Left cardiac atrium (tissue), 4 donors: ENCODE data around the gene PLXNA2. TPM values are rescaled to one million over a fixed set of nuclear protein-coding genes. Genes with fewer than 3 reads are reported as not detected.
A peak's percentile ranks its signal among the peaks of the same experiment; 100 is the strongest.

Source experiments
- ATAC-seq, 2 donors: fragments of 200-7000 bp; cut with Tn5 transposase; one replicate each; pipeline ENCODE4 v1.9.1; 2020; ENCODE audit warnings: mild to moderate bottlenecking in 2 of 2, moderate library complexity in 2 of 2
- DNase-seq: peaks from one replicate; pipeline ENCODE4 v3.0.0-alpha.2; 2020
- intact Hi-C, 2 donors: fragments of 100-400 bp; cut with DNase I; formaldehyde crosslinking; loops; one replicate each; pipeline versions ENCODE4 v1.14.1 to v1.15.1; 2022 to 2023
- total RNA-seq, 2 donors: library from RNA; stranded (reverse); fragmentation: NEBNext Ultra II Directional; extraction: Animal tissue kit (Norgen Biotek cat#: 25700); gene quantifications; one replicate each; pipeline ENCODE4 v1.2.1, GENCODE V29; 2021
- donor health status: DM: no; HTN: yes; CAD: no.
- donor health status: DM: no; HTN: yes; CAD: no; lungs with severe emphysema.
- donor health status: DM: yes; HTN: yes; CAD: no.
- donor health status: Dilated cardiomyopathy.

PLXNA2 gene
- total RNA-seq, 2 donors from 2014 or later, result 13.3 to 43.4 TPM

DNA sequence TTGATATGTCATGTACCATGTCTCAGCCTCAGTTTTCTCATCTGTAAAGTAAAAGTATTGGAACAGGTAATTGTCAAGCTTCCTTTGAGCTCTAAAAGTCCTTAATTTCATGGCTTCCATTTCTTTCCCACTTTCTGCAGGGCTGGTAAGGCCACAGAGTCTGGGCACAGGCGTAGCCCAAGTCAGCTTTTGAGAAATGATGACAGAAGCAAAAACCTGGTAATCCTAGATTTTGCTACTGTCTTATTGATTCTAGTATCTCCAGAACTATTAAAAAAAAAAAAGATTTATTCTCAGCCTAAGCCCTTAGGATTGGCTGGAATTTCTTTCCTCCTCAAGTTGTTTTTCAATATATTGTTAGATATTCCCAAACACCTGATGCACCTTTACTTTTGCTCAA lies 31.3 kb downstream of the PLXNA2 start:
- no peak for ATAC-seq
- DNase-seq, result no peak
- intact Hi-C loops, result no loop called here

DNA sequence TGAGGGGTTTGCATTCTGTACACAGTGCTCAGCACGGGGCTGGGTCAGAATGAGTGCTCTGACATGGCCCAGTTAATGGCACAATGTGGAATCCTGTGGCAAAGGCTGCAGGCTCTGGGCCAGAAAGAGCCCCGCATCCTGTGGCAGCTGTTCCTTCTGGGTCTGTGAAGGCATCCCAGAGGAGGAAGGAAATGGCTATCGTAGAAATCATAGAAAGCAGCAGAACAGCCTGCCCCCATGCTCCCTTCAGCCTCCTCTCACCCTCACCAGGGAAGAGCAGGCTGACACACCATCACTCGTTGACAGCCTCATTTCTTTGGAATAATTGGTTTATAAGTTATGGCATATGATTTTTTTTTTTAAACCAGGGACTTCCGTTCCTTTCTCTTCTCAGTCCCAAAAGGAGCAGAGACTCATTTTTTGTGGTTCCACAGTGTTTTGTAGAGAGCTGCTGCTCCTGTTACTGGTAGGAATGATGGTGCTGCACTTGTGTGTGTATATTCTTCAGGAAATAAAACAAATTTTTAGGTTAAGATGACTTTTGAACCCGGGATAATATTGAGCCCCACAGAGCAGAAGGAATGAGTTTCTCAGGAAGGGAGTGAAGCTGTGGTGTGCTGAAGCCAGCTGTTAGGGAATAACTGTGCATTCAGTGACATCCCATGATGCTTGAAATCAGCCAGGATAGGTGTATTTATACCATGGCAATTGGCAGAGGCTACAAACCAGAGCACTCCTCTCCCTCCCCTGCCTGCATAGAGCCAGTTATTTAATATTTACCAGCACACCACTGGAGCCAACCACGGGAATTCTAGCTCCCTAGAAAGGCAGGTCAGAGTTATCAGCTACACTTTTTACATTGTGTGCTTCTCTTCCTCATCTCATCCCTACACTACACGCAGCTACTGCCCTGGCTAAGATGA lies 32.0 kb downstream of the PLXNA2 start:
- DNase-seq (no peak), ATAC-seq (no peak)
- intact Hi-C loops, result no loop called here

DNA sequence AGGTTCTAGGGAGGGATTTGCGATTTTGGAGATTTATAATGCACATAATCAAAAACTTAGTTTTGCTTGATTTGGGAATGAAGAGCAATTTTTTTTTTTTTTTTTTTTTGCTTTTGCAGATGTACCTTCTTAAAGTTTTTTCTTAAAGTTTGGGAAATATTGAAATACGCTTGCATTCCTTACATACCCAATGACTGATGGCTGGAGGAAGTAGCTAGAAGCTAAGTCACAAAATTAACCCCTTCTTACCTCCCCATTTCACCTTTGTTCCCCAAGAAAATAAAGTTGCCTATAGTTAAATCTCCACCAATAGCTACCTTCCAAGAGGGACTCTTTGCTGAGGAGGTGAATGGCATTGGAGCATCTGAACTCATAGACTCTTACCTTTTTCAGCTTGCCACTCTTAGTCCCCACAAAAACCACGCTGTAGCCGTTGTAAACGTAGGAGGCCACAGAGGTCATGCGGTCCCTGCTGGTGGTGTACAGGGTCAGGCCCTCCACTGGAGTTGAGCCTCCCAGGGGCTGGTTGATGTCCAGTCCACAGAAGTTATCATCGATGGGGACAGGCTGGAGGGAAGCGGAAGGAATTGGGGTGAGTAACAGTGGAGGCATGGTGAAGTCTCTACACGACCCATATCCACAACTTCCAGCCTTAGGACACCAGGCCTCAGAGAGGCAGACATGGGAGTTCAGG lies 34.1 kb downstream of the PLXNA2 start:
- no peak for ATAC-seq
- no peak for DNase-seq
- intact Hi-C loops, result no loop called here

DNA sequence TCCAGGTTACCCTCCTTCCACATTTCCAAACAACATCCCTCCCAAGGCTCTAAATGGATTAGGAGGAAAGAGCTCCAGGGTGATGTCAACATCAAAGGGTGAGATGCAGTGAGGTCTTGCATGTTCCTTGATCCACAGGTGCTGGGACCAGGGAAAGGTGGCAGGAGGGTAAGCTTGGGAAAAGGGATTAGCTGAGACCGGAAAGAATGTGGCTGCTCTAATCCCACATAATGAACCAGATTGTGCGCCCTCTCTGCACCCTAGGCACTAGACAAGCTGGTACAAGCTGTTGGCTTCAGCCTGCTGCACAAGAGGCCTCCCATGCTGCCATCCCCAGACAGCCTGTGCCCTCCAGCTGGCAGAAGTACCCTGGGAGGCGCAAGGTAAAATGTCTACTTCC lies 34.9 kb downstream of the PLXNA2 start:
- ATAC-seq (no peak), DNase-seq (no peak)
- intact Hi-C loops, result no loop called here

DNA sequence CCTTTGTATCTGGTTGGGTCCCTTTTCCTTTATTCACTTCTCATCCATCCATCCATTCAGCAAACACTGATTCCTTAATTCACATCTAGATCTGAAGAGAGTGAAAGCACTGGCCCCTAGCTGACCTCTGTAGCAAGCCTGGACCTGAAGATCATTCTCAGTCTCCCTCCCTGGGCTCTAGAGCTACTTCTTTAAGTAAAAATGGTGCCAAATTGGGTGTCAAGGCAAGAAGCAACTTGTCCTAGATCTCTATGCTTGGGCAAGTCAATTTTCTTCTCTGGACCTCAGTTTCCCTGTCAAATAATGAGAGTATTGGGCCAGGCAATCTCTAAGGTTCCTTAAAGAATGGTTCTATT lies 36.1 kb downstream of the PLXNA2 start:
- no peak for DNase-seq
- intact Hi-C loops, result no loop called here

DNA sequence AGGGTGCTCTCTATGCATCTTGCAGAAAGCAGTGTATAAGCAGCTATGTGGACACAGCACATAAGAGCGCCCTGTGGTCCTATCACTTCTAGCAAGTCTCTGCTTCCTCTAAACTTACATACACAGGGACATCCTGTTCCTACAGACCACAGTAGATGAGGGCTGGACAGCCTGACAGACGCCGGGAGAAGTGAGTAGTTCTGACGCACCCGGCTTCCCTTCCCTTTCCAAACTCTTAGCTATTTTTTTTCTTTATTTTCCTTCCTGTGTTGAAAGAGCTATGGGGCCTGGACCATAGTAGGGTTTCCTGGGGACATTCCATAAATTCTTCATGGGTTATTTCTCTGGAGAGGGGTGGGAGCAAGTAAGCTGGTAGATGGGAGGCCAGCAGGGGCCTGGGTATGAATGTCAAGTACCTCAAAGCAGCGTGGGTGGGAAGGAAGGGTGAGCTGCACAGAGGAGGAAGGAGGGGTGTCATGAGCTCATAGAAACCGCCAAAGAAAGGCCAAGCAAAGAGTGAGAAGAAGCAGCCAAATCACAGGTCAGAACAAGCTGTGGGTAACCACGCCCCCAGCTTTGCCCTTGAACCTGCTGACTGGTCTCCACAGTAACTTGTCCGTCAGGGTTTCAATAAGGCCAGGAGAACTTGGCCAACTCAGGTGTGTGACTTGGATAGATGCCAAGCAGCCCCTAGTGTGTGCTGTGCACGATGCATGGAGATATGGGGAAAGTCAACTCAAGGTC lies 36.6 kb downstream of the PLXNA2 start:
- DNase-seq (peak; percentile 76), ATAC-seq (peak; percentile 67 to 73)
- intact Hi-C loops, result no loop called here

More for the DNA sequence above, 36.1 kb downstream of the PLXNA2 start:
- ATAC-seq, result no peak

DNA sequence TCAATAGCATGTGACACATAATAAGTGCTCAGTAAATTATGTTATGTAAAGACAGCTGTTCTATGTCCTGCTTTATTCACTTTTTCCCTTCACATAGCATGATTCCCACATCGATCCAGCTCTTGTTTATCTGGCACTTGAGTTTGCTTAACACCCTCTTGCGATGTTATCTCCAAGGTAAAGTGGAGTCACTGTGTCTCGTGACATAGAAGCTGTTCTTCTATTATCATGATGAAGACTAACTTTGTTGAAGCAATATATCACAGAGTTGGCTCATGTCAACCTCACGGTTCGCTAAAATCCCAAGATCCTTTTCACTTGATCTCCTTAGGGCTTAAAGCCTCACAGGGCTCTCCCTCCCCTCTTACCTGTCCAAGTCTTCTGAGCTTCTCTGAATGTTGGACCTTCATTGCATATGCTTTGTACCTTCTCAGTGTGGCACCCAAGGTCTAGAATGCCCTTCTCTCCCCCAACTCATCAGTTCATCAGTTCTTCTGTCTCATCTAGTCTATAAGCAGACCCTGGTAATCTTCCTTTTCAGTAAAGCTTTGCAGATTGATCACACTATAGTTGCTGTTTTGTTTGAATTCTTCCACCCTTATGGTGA lies 38.0 kb downstream of the PLXNA2 start:
- intact Hi-C loops, result no loop called here
- DNase-seq, result no peak
- ATAC-seq, result no peak

DNA sequence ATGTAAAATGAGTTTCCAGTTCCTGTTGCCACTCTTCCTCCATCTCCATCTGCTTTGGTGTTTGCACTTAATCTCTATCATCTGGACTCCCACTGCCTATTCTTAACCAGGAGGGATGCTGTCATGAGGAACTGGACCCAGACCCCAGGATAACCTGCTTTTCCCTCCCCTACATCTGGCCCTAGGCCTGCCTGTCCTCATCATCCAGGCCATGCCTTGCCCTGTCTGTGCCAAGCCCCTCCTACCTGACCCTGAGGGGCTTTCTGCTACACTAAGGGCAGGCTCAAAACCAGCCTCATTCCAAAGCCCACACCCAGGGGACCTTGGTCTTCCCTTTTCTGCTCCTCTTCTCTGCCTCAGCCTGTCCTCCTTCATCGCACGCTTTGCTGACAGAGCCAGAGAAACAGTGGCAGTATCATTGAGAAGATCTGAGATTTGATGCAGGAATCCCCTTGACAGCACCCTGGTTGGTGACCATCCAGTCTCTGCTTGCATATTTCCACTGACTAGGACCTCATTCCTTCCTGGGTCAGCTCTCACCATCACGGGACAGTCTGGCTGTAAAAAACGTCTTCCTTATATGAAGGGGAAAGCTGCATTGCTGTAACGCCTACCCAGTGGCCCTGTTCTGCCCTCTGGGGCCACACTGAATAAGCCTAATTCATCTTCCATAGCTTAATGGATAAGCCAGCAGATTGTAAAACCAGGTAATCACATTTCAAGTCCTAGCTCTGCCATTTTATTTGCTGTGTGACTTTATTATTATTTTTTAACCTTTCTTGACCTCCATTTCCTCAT lies 38.8 kb downstream of the PLXNA2 start:
- intact Hi-C loops, result no loop called here

DNA sequence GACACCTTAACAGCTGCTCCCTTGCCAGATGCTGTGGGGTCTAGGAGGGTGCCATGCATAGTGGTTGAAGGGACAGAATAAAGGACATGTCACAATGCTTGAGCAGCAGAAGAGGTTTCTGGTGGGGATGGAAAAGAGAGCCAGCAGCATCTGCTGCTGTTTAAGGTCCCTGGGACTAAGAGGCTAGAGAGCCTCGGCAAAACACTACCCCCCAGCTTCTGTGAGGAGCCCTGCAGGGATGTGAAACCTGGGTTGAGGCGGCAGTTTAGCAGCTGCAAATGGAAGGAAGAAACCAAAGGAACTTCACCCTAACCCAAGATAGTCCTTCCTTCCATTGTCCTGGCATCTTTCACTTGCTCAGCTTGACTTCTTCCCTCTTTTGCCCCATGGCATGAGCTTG lies 39.4 kb downstream of the PLXNA2 start:
- intact Hi-C loops, result loop anchor here in 1 of 2 donors (5.0 kb wide), 1 partner anchor 38 kb away; the partner anchor contains the start of gene PLXNA2
- DNase-seq (no peak), ATAC-seq (no peak)

More for the DNA sequence above, 38.8 kb downstream of the PLXNA2 start:
- no peak for DNase-seq
- ATAC-seq, result no peak

DNA sequence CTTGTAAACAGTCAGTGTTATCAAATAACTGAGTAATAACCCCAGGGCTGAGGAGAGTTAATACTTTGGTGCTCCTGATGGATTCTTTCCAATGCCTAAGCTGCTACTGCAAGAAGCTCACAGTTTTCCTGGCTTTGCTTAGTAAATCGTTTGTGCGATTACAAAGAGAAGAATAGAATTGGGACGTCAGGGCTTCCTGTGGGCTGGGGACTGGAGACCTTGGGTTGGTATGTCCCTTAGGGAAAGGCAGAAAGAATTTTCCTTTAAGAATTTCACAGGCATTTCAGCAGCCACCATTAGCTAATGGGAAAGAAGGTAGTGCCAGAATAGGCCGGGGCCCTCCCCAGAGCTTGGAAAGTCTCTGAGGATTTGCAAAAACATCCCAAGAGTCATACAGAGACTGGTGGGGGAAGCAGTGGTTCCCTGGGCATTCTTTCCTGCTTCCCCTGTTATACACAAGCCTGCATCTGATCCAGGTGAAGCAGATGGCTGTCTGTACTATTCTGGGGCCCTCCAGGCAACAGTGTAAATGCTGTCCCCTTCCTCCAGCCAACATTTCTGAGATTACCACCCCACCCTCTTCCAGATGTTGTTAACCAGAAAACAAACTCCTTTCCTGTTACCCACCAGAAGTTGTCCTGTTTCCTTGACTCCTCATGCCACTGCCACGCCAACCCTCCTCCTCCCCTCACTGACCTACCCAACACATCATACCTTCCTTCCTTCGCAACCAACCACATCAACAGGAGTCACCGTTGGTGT lies 40.2 kb downstream of the PLXNA2 start:
- intact Hi-C loops, result loop anchor here in 1 of 2 donors (1.0 to 5.0 kb wide), 2 partner anchors 16 to 38 kb away; partner anchors contain the start of gene PLXNA2
- DNase-seq (peak; percentile 42), ATAC-seq (peak; percentile 13 to 17)

DNA sequence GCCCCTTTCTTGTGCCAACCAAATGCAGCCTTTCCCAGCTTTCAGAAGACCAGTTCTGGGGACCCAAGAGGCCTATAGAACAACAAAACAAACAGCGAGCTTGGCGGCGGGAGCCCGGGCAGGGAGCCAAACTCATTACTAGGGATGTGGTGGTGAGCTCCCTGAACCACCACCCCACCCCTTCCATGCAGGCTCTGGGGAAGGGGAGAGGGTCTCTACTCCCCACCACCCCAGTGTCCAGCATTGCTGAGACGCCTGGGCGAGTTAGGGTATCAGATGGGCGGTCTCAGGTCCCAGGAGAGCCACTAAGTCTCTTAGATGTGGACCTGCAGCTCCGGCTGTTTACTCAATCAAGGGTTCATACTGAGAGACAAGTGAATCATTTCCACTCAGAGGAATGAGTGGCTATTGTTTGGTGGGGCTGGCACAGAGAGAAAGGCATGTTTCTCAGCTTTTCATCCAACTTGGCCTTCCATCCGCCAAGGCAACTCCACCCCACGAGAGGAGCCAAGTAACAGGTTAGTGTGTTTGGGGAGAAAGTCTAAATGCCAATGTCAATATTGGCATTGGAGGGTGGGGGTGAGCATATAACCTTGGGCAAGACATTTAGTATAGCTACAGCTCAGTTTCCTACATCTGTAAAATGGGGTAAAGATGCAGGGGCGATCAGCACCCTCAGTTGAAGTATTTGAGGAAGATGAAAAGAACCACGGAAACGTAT lies 40.9 kb downstream of the PLXNA2 start:
- intact Hi-C loops, result loop anchor here in 1 of 2 donors (1.0 to 5.0 kb wide), 2 partner anchors 17 to 39 kb away; partner anchors contain the start of gene PLXNA2
- DNase-seq (peak; percentile 70), ATAC-seq (peak; percentile 20 to 61)

DNA sequence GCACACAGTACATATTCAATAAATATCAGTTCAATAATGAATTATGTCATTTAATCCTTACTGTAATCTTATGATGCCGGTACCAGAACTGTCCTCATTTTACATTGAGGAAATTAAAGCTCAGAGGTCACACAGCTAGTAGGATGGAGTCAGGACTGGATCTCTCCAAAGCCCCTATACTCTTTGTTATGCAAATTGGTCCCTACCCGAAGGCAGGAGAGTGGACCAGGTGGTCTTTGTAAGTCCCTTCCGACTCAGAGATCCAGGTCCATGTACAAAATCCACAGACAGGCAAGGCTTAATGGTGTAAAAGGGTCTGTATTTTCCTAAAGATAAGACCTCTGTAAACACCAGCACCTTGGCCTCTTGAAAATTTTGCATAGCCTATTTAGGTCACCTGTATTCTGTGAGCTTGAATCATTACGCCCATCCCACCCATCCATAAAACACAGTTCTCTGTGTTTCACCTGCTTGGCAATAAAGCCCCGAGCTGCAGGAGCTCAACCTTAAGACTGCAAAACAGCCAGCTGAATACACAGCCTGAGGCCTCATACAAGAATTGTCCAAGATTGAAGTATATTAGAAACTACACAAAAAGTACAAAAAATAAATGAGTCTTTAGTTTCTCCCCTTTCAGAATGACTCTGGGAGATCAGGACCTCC lies 41.7 kb downstream of the PLXNA2 start:
- intact Hi-C loops, result loop anchor here in 1 of 2 donors (5.0 kb wide), 1 partner anchor 40 kb away; the partner anchor contains the start of gene PLXNA2
- ATAC-seq (no peak), DNase-seq (no peak)

DNA sequence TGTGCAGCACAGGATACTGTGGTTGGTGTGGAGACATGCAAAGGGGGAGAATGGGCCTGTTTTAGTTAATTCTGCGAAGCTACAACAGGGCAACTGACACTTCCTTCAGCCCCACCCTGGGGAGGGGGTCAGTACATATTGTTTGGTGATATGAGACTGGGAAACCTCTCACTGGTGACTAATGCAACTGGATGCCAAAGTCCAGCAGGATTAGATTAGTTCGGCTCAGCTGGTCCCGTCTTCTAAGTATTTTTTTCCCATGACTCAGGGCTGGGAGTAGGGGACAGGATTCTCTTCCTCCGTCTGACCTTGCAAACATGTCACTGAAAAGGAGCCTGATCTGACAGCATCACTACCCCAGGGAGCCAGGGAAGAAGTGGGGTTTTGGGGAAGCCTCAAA lies 43.0 kb downstream of the PLXNA2 start:
- intact Hi-C loops, result loop anchor here in 1 of 2 donors (5.0 kb wide), 1 partner anchor 41 kb away; the partner anchor contains the start of gene PLXNA2
- peak; percentile 59 to 84 for ATAC-seq
- DNase-seq, result peak; percentile 78

DNA sequence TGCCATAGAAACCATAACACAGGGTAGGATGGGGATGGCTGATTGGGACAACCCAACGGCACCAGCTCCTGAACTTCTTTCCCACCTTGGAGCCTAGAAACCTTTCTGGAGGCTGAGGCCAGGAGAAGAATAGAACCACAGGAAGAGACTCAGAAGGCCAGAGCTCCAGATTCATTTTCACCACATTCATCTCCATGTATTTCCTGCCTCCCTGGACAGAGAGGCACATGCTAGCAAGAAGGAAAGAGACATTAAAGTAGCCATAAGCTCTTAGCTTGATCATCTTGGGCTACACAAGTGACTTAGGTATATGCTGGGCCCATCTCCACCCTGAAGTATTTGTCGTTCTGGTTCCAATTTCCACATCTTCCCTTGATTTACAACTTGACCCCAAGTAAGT lies 44.1 kb downstream of the PLXNA2 start:
- intact Hi-C loops, result loop anchor here in 1 of 2 donors (5.0 kb wide), 1 partner anchor 42 kb away; the partner anchor contains the start of gene PLXNA2
- DNase-seq, result no peak
- no peak for ATAC-seq

DNA sequence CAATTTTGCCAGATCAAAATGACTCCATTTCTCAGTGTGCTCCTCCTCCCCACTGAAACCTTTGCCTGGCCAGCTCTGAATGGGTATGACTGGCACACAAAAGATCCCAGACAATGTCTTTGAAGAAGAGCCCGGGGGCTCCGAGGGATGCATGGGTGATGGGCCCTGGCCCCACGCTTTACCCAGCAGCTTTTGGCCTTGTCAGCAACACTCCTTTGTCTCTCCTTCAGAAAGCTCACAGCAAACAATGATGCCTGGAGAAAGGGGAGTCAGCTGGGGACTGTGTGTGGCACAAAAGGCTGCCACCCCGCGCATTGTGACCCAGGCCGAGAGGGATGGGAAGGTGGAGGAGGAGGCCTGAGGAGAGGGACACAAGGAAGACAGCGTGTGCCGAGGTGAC lies 45.9 kb downstream of the PLXNA2 start:
- DNase-seq, result no peak
- intact Hi-C loops, result no loop called here
- no peak for ATAC-seq

DNA sequence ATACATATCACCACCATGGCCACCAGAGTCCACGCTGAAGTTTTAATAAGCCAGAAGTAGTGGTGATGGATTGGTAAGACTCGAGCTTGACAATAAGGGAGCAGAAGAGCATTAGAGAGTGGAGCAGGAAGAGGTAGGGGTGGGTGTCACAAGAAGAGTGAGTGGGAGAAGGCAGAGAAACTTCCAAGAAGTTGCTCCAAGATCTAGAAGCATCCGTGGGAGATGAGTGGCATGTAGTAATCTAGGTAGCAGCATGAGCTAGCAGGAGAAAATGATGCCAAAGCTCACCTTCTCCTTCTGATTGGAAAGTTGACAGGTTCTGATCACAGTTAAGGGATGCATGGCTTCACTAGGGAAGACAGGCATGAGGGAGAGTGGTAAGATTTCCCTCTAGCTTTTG lies 49.2 kb downstream of the PLXNA2 start:
- intact Hi-C loops, result no loop called here
- DNase-seq (no peak), ATAC-seq (no peak)
